Fibroblast of lung (primary cell): ENCODE results near the gene RAB20. TPM values are rescaled to one million over a fixed set of nuclear protein-coding genes. Genes with fewer than 3 reads are reported as not detected.

Experiments
- DNase-seq, 2 donors: peaks; one replicate each; pipeline versions ENCODE4 v3.0.0 to v3.0.0-alpha.2; 2010; ENCODE audit warnings: low read depth in 2 of 2
- H2AFZ ChIP-seq: 2 replicates; pipeline ENCODE4 v1.5.1; 2012; ENCODE audit warnings: low read length, control low read depth, inconsistent platforms
- H3K27ac ChIP-seq: 2 replicates; pipeline ENCODE4 v1.5.1; 2011; ENCODE audit warnings: low read length, control low read depth; ENCODE audit not compliant: insufficient read depth
- H3K27me3 ChIP-seq: 2 replicates; pipeline ENCODE4 v1.5.1; 2011; ENCODE audit warnings: mild to moderate bottlenecking, low read length; ENCODE audit not compliant: control insufficient read depth, insufficient read depth
- H3K36me3 ChIP-seq: 2 replicates; pipeline ENCODE4 v1.5.1; 2011; ENCODE audit warnings: low read length; ENCODE audit not compliant: control insufficient read depth, insufficient read depth
- H3K4me1 ChIP-seq: 2 replicates; pipeline ENCODE4 v1.5.1; 2011; ENCODE audit warnings: low read length; ENCODE audit not compliant: control insufficient read depth, insufficient read depth; ENCODE audit errors: extremely low read depth
- H3K4me2 ChIP-seq: 2 replicates; pipeline ENCODE4 v1.5.1; 2011; ENCODE audit warnings: low read length, control low read depth; ENCODE audit not compliant: insufficient read depth; ENCODE audit errors: extremely low read depth
- H3K4me3 ChIP-seq, 4 experiments: fragments of 200-600 bp in 1 of 4; sonication (generic) in 1 of 4; replicated peaks in 1 of 4; 2 replicates each; pipeline ENCODE4 v1.5.1; 2011 to 2016; ENCODE audit warnings: low read length in 4 of 4, low read depth in 3 of 4, mild to moderate bottlenecking in 3 of 4, control low read depth in 2 of 4, inconsistent platforms in 1 of 4, mixed read lengths in 1 of 4; ENCODE audit not compliant: insufficient read depth in 1 of 4; ENCODE audit errors: control extremely low read depth in 1 of 4
- H3K79me2 ChIP-seq: 2 replicates; pipeline ENCODE4 v1.5.1; 2012; ENCODE audit warnings: mild to moderate bottlenecking, low read length, inconsistent platforms; ENCODE audit not compliant: control insufficient read depth, insufficient read depth
- H3K9ac ChIP-seq: 2 replicates; pipeline ENCODE4 v1.5.1; 2011; ENCODE audit warnings: mild to moderate bottlenecking, low read length, control low read depth; ENCODE audit not compliant: insufficient read depth
- H3K9me3 ChIP-seq: 2 replicates; pipeline ENCODE4 v1.5.1; 2012; ENCODE audit warnings: low read depth, low read length; ENCODE audit not compliant: control insufficient read depth, insufficient read depth
- H4K20me1 ChIP-seq: 2 replicates; pipeline ENCODE4 v1.5.1; 2011; ENCODE audit warnings: low read length; ENCODE audit not compliant: control insufficient read depth, insufficient read depth; ENCODE audit errors: extremely low read depth
- EZH2 ChIP-seq: IDR thresholded peaks from 2 replicates; pipeline ENCODE4 v1.5.1; 2012; ENCODE audit warnings: low read length, control low read depth, mild to moderate bottlenecking; ENCODE audit errors: missing control alignments
- polyA plus RNA-seq, 2 donors: library from polyadenylated mRNA; depleted of rRNA in 1 of 2; stranded (reverse) in 1 of 2; unstranded in 1 of 2; fragments of >200 nt; gene quantifications; 2 replicates each; pipeline ENCODE4 v1.2.1, GENCODE V29; 2011 to 2012; ENCODE audit warnings: missing spikeins in 1 of 2
- total RNA-seq: library from RNA; depleted of rRNA; stranded (reverse); fragments of >200 nt; gene quantifications from 2 replicates; pipeline ENCODE4 v1.2.1, GENCODE V29; 2014
- TF ChIP-seq, protein P1 (sequence below), 2 donors: IDR thresholded peaks in 1 of 2; conservative IDR thresholded peaks in 1 of 2; 1 replicate in 1 of 2; 2 replicates in 1 of 2; pipeline ENCODE4 v1.5.1; 2011 to 2012; ENCODE audit warnings: low read length in 2 of 2, control low read depth in 1 of 2, inconsistent platforms in 1 of 2, low read depth in 1 of 2, mild to moderate bottlenecking in 1 of 2

RAB20 gene
- total and polyA plus RNA-seq, 2 donors (not counting 1 experiment from before 2014, with no cell fraction given) = 3.5 to 4.3 TPM

- Histone ChIP-seq H3K9ac (no peak overlapping the region), H3K4me3 (no peak overlapping the region), H3K9me3 (no peaks in the 10 kb centered on the region), H3K4me2 (no peak overlapping the region), H2AFZ (no peak overlapping the region), H3K79me2 (no peaks in the 10 kb centered on the region), H3K4me1 (no peaks in the 10 kb centered on the region), H3K27ac (no peak overlapping the region), H4K20me1 (no peaks in the 10 kb centered on the region), H3K36me3 (no peaks in the 10 kb centered on the region), H3K27me3 (peaks cover 10% of the 10 kb centered on the region)
- TF ChIP-seq, protein P1, sequence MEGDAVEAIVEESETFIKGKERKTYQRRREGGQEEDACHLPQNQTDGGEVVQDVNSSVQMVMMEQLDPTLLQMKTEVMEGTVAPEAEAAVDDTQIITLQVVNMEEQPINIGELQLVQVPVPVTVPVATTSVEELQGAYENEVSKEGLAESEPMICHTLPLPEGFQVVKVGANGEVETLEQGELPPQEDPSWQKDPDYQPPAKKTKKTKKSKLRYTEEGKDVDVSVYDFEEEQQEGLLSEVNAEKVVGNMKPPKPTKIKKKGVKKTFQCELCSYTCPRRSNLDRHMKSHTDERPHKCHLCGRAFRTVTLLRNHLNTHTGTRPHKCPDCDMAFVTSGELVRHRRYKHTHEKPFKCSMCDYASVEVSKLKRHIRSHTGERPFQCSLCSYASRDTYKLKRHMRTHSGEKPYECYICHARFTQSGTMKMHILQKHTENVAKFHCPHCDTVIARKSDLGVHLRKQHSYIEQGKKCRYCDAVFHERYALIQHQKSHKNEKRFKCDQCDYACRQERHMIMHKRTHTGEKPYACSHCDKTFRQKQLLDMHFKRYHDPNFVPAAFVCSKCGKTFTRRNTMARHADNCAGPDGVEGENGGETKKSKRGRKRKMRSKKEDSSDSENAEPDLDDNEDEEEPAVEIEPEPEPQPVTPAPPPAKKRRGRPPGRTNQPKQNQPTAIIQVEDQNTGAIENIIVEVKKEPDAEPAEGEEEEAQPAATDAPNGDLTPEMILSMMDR (conservative IDR thresholded peaks at IDR 0.05 in 1 of 2, IDR thresholded peaks at IDR 0.05 in 1 of 2; ENCODE audit: low read depth in 1 of 2, low read length in 2 of 2) = no peak
- TF ChIP-seq EZH2 = no peak
- no peak for DNase-seq
These were observed 16.8 kb upstream of the RAB20 start for GRCh38 chr13:110578363-110578762.

DNA sequence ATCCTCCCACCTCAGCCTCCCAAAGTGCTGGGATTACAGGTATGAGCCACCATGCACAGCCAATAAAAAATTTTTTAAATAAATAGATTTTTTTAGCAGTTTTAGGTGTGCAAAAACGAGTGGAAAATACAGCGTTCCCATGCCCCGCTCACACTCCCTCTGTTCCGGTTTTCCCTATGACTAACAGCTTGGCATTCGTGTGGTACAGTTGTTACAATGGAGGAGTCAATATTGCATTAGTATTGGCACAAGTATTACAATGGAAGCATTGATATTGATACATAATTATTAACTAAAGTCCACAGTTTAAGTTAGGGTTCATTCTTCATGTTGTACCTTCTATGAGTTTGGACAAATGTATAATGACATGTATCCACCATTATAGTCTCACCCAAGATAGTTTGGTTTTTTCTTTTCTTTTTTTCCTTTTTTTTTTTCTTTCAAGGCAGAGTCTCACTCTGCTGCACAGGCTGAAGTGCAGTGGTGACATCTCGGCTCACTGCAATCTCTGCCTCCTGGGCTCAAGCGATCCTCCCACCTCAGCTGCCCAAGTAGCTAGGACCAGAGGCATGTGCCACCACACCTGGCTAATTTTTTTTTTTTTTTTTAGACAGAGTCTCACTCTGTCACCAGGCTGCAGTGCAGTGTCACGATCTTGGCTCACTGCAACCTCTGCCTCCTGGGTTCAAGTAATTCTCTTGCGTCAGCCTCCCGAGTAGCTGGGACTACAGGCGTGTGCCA is 15.4 kb upstream of the RAB20 start:
- no peaks in the 10 kb centered on the region for H3K79me2 ChIP-seq
- H3K4me3 ChIP-seq = no peak overlapping the region
- TF ChIP-seq, protein P1 (conservative IDR thresholded peaks at IDR 0.05 in 1 of 2, IDR thresholded peaks at IDR 0.05 in 1 of 2; ENCODE audit: low read depth in 1 of 2, low read length in 2 of 2) = no peak
- no peak for TF ChIP-seq EZH2
- H3K4me2 ChIP-seq = no peak overlapping the region
- H3K27me3 ChIP-seq = peaks cover 18% of the 10 kb centered on the region
- no peaks in the 10 kb centered on the region for H3K9me3 ChIP-seq
- H4K20me1 ChIP-seq = no peaks in the 10 kb centered on the region
- H3K4me1 ChIP-seq = no peaks in the 10 kb centered on the region
- H3K9ac ChIP-seq = no peak overlapping the region
- no peak for DNase-seq
- no peak overlapping the region for H2AFZ ChIP-seq
- no peak overlapping the region for H3K27ac ChIP-seq
- H3K36me3 ChIP-seq = no peaks in the 10 kb centered on the region

DNA sequence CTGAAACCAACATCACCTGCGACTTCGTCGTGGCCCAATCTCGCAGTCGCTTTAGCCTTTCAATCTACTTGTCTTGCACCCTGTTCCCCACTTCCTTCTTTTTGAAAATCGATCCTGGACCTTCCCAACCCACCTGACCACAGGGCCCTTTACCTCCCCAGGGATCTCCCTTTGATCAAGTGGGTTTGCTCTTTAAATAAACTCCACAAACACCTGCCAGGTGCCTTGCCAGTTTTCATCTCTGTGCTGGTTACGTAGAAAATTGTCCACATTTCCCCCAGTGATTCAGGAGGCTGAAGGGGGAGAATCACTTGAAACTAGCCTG is 14.5 kb upstream of the RAB20 start:
- Histone ChIP-seq H3K4me2 (no peak overlapping the region), H3K9me3 (no peaks in the 10 kb centered on the region), H3K36me3 (no peaks in the 10 kb centered on the region), H3K27ac (no peak overlapping the region), H4K20me1 (no peaks in the 10 kb centered on the region), H3K79me2 (no peaks in the 10 kb centered on the region), H3K4me1 (no peaks in the 10 kb centered on the region), H2AFZ (no peak overlapping the region), H3K27me3 (peaks cover 20% of the 10 kb centered on the region), H3K4me3 (no peak overlapping the region), H3K9ac (no peak overlapping the region)
- DNase-seq = no peak
- no peak for TF ChIP-seq EZH2
- TF ChIP-seq, protein P1 (conservative IDR thresholded peaks at IDR 0.05 in 1 of 2, IDR thresholded peaks at IDR 0.05 in 1 of 2; ENCODE audit: low read depth in 1 of 2, low read length in 2 of 2) = no peak
